Inflammatory macrophage (primary cell): Measurements from ENCODE around the gene GNG7.
"Not testable (repeated sequence)": the region's sequence is repeated elsewhere in the genome, so short reads cannot be mapped to it uniquely, and the experiment has no call there.

Experiments
- DNase-seq, 2 donors: peaks; one replicate each; pipeline ENCODE4 v3.0.0-alpha.2; 2020 to 2022

The GNG7 gene

DNA sequence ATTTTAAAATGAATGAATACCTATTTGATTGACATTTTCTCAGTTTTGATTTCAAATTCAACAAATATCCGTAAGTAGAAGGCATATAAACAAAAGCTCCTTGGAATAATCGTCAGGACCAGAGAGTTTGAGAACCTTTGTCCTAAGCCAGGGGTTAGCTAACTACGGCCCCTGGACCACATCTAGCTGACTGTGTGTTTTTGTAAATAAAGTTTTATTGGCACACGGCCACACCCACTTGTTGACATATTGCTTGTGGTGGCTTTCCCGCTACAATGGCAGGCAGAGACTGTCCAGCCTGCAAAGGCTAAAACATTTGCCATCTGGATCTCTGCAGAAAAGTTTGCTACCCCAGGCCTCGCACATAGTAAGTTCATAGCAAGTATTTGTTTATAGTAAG lies 83.4 kb downstream of the GNG7 start:
- peak in 1 of 2 donors; percentile 43 for DNase-seq

DNA sequence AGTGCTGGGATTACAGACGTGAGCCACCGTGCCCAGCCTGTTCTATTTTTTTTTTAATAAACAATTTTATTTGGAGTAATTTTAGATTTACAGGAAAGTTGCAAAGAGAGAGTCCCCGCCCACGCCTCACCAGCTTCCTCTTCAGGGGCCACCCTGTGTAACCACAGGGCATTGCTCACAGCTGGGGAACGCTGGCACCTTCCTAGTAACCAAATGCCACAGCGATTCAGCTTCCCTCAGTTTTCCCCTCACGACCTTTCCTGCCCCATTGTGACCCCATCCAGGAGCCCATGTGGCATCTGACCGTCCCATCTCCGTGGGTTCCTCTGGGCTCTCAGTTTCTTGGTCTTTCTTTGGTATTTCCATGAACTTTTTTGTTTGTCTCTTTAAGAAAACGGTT lies 83.9 kb downstream of the GNG7 start:
- DNase-seq, result peak; percentile 97

DNA sequence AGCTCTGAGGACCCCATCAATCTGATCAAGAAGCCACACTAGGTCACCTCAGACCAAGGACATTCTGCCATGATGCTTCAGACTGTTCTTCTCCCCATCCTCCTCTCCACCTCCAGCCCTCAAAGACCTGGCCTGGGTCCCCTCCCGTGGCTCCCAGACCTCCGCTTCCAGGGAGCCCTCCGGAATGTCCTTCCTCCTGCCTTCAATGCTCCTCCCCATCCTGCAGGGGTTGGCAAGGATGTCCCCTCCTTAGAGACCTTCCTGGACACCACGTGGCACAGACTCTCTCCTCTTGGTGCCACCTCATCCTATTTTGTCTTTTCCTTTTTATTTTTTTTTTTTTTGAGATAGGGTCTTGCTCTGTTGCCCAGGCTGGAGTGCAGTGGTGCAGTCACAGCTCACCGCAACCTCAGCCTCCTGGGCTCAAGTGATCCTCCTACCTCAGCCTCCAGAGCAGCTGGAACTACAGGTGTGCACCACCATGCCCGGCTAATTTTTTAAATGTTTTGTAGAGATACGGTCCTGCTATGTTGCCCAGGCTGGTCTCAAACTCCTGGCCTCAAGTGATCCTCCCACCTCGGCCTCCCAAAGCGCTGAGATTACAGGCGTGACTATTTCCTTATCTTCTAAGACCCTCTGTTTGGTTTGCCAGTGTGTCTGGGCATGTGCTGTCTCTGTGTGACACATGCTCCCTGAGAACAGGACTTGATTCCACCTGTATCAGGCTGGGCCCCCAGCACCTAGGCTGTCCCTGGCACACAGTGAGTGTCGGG lies 84.9 kb downstream of the GNG7 start:
- no peak for DNase-seq

DNA sequence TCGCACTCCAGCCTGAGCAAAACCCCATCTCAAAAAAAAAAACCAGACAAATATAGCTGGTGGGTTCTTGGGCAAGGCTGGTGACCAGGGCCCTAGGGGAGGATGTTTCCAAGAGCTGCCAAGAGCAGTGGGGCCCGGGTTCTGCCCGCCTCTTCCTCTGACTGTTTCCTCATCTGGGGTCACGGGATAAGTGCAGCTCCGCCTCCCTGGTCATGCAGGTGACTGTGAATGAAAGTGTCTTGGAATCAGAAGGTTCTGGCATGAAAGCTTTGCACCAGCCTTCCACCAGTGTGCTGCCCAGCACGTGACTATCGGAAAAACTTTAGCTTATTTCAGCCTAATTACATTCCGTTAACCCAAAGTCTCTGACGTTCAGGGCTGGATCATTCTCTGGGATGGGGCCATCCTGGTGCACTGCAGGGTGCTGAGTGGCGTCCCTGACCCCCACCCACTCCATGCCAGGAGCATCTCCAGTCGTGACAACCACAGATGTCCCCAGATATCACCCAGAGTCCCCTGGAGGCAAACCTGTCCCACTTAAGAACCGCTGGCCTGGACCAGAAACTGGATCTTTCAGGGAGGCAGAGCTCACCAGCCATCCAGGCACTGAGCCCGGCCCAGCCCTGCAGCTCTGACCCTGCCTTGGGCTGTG lies 85.6 kb downstream of the GNG7 start:
- peak; percentile 80 to 84 for DNase-seq

DNA sequence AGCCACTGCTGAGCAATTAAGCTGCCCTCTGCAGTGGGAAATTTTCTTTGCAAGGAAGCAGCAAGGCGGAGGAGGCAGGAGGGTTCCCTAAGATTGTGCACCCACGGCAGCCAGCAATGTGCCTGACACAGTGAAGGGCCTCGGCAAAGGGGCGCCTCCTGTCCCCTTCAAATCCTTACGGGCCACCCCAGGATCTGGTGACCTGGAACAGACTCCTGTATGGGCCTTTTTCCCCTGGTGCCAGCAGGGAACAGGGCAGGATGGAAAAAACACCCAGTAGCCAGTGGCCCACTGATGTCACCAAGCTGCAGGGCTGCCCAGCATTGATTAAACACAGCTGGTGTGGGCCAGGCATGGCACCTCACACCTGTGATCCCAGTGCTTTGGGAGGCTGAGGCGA lies 86.7 kb downstream of the GNG7 start:
- DNase-seq, result no peak

DNA sequence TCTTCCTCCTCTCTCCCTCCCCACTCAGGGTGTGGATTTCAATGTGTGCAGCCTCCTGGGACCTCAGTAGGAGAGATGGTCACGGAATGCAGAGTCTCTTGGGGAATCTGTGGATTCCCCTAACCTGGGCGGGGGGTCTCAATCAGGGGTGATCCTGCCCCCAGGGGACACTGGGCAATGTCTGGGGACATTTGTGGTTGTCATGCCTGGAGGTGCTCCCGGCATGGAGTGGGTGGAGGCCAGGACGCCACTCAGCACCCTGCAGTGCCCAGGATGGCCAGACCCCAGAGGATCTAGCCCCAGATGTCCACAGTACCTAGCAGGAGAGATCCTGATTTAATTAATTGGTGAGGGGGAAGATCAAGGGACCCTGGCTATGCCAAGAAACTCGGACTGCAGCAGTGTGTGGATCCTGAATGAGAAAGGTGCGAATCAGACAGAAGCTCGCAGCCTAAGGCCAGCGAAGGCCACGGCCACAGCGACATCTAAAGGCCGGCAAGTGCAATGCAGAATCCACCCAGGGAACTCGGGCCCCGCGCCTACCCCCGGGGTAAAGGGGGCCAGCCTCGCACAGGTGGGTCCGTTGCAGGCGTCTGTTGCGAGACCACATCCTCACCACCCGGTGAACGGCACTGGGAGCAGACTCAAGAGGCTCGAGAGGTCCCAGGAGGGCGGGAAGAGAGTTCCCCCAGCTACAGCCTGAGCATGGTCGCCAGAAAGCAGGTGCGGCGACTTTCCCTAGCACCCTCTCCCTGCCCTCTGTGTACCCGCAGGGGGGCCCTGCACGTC lies 88.8 kb downstream of the GNG7 start:
- no peak for DNase-seq

DNA sequence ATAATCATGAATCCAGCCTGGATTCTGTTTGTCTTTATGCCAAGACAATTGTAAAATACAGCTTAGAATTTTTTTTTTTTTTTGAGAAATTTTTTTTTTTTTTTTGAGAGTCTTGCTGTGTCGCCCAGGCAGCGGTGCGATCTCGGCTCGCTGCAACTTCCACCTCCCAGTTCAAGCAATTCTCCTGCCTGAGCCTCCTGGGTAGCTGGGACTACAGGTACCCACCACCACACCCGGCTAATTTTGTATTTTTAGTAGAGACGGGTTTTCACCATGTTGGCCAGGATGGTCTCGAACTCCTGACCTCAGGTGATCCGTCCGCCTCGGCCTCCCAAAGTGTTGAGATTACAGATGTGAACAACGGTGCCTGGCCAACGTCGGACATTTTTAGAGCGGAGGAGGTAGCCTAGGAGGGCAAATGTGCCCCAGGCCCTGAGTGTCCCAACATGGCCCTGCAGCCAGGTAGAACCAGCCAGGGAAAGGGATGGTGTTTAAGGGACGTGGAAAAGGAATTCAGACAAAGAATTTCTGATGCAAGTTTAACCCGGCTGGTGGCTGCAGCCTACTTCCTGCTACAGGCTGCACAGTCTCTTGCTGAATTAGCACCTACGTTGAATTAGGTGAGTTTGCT lies 89.8 kb downstream of the GNG7 start:
- DNase-seq, result no peak

DNA sequence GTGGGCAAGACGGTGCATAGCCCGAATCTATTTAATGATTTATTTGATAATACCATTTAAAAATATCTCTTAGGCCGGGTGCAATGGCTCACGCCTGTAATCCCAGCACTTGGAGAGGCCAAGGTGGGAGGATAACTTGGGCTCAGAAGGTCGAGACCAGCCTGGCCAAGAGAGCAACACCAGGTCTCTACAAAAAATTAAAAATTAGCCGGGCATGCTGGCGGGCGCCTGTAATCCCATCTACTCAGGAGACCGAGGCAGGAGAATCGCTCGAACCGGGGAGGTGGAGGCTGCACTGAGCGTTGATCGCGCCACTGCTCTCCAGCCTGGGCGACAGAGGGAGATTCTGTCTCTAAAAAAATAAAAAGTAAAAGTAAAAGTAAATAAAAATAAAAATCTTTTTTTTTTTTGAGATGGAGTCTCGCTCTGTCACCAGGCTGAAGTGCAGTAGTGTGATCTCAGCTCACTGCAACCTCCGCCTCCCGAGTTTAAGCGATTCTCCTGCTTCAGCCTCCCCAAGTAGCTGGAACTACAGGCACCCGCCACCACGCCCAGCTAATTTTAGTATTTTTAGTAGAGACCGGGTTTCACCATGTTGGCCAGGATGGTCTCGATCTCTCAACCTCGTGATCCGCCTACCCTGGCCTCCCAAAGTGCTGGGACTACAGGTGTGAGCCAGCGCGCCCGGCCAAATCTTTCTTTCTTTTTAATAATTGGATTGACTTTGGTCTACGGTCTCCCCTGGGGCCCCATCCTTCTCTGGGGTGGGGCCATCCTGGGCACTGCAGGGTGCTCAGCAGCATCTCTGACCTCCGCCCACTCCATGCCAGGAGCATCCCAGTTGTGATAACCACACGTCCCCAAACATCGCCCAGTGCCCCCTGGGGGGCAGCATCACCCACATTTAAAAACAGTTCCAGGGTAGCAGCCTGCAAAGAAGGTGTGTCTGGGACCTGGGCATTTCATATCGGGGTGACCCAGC lies 90.7 kb downstream of the GNG7 start:
- DNase-seq, result no peak

DNA sequence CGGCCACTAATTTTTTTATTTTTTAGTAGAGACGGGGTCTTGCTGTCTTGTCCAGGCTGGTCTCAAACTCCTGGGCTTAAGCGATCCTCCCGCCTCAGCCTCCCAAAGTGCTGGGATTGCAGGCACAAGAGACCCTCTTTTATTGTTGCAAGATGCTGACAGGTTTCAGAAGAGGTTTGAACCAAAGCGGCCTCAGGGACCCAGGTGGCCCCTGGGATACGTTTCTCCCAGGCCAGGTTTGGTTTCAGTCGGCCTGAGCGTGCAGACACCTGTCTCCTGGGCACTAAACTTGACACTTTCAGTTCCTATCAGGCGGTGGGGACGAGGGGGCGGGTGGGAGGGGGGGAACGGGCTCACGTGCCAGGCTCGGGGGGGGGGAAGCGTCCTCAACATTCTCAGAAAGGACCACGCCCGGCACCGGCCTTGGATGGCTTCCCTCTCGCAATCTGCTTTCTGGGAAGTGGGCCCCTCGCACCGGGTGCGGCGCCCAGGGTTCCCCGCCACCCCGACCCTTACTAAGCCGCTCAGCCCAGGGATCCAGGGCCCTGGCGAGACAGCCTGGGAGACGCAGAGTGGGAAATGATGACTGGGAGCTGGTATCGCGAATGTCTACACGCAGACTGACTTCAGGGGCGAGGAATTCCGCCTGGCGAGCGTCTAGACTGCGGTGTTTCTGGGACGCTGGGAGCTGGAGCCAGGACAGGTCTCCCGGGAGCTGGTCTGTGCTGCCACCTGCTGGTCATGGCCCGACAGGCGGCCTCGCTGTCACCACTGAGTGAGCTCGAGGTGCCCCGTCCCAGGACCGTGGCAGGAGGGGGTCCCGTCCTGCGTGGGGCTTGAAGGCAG lies 91.6 kb downstream of the GNG7 start:
- peak; percentile 79 to 81 for DNase-seq

DNA sequence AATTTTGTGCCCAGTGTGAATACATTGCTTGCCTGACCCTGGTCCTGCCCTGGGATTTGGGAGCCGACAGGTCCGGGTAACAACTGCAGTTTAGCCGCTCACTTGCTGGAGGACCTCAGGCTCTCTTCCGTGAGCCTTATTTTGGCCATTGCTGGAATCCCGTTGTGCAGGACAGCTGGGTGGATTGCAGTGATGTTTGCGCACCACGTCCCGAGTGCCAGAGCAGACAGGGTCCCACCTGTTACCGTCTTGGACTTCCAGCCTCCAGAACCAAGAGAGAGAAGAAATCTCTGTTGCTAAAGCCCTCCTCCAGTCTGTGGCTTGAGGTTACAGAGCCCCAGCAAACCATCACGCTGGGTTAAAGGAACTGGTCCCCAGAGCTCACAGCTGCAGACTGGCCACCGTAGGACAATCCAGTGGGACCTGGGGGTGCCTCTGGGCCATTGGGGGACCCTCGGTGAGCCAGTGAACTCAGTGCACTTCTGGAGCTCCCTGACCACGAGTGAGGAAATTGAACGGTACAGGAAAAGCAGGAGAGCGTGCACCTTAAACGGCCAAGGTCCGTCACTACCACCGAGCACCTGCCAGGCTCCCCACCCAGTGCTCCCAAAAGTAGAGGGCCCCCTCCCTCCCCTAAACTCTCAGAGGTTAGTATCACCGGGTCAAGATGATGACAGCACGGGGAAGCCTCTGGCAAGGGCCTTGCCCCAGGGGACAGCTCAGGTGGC lies 92.9 kb downstream of the GNG7 start:
- no peak for DNase-seq

DNA sequence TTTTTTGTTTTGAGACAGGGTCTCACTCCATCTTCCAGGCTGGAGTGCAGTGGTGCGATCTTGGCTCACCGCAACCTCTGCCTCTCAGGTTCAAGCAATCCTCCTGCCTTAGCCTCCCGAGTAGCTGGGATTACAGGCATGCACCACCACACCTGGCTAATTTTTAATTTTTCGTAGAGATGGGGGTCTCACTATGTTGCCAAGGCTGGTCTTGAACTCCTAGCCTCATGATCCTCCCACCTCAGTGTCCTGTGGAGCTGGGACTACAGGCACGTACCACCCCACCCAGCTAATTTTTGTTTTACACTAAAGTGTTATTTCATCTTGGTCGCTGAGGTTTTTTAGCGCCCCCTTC lies 93.5 kb downstream of the GNG7 start:
- DNase-seq, result not testable (repeated sequence)

DNA sequence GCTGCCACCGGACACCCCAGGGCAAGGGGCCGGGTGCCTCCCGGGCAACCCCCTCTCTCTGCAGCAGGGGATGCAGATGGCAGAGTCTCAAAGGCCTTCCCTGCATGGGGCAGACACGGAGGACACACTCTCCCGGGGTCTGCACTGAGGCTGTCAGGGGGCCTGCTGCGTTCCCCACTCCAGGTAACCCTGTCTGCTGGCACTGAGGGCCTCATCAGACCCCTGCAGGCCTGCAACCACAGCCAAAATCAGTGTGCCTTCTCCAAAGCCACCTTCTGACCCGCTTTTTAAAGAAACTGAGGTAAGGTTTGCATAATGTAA lies 93.9 kb downstream of the GNG7 start:
- DNase-seq, result no peak

DNA sequence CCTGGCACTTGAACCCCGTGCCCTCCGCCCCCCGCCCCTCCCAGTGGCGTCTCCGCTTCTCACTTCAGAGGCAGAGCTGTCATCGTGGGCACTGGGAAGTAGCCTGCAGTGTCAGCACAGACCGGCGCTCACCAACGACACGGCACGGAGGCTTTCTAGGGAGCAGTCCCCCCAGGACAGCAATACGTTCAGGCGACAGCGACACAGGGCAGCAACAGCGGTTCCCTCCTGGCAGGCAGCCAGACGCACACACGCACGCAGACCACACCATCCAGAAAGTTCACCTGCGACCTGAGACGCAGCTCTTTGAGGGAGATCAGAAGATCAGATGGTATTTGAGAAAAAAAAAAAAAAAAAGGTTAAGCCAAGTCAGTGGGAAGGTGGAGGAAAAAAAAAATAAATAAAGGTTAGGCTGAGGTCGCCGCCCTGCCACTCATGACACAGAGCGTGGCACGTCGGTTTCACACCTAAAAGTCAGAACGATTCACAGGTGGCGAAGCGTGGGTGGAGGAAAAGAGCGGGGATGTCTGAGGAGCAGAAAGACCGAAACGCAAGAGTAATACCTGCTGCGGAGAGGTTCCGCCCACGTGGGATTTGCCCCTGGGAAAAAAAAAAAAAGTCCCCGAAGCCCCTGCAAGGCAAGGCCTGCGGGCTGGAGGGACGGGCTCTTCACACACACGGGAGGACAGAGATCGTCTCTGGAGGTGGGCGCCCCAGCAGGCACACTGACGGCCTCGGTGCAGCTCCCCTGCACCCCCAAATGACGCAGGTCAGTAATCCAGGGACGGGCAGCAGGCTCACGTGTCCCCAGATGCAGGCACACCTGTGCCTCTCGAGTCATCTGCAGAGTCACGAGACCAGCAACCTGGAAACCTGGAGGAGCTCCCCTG lies 94.5 kb downstream of the GNG7 start:
- no peak for DNase-seq

DNA sequence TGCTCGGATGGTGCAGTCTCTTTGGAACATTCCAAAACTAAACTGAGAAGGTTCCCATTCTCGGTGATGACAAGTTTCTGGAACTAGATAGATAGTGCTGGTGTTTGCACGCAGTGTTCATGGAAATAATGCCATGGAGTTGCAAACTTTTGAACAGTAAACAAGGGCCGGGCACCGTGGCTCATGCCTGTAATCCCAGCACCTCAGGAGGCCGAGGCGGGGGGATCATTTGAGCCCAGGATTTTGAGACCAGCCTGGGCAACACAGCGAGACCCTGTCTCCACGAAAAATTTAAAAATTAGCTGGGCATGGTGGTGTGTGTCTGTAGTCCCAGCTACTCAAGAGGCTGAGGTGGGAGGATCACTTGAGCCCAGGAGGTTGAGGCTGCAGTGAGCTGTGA lies 95.7 kb downstream of the GNG7 start:
- not testable (repeated sequence) for DNase-seq

DNA sequence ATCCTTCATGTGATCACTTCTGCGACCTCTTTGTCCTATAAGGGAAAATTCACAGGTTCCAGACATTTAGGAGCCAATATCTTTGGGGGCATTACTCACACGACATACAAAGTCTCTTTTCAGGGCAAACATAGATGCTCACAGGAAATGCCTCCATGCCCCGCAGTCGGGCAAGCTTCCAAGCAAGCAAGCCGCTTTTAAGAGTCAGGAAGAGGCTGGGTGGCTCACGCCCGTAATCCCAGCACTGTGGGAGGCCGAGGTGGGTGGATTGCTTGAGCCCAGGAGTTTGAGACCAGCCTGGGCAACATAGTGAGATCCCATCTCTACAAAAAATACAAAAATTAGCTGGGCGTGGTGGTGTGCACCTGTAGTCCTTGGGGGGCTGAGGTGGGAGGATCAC lies 96.6 kb downstream of the GNG7 start:
- not testable (repeated sequence) for DNase-seq

DNA sequence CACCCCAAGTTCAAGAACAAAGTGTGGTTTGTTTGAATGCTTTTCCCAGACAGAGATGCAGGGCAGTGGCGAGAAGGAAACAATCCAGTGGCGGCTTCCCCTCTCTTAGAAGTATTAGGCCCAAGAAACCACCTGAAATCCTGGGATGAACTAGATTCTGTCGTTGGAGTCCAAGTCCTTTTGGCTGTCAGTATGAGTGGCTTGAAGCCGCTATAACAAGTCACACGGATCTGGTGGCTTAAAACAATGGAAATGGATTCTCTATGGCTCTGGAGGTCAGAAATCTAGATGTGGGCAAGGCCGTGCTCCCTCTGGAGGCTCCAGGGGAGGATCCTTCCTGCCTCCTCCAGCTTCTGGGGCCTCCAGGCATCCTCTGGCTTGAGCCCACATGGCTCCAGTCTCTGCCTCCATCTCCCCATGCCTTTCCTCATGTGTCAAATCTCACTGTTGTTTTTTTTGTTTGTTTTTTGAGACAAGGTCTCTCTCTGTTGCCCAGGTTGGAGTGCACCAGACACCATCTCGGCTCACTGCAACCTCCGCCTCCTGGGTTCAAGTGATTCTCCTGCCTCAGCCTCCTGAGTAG lies 97.7 kb downstream of the GNG7 start:
- no peak for DNase-seq

DNA sequence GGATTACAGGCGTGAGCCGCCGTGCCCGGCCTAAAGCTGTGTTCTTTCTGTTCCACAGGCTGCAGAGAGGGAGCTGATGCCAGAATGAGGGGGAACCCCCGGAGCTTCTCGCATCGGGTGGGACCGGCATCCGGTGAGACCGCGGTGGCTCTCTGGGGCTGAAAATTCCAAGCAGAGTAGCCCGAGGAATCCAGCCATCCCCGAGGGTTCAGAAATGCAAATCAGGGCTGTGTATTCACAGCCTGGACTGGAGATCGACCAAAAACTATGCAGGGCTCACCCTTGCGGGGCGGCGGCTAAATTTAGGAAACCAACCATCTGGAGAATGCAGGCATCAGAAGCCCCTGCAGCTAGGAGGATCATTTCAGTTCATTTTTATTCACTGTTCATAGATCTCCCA lies 99.2 kb downstream of the GNG7 start:
- DNase-seq, result no peak

DNA sequence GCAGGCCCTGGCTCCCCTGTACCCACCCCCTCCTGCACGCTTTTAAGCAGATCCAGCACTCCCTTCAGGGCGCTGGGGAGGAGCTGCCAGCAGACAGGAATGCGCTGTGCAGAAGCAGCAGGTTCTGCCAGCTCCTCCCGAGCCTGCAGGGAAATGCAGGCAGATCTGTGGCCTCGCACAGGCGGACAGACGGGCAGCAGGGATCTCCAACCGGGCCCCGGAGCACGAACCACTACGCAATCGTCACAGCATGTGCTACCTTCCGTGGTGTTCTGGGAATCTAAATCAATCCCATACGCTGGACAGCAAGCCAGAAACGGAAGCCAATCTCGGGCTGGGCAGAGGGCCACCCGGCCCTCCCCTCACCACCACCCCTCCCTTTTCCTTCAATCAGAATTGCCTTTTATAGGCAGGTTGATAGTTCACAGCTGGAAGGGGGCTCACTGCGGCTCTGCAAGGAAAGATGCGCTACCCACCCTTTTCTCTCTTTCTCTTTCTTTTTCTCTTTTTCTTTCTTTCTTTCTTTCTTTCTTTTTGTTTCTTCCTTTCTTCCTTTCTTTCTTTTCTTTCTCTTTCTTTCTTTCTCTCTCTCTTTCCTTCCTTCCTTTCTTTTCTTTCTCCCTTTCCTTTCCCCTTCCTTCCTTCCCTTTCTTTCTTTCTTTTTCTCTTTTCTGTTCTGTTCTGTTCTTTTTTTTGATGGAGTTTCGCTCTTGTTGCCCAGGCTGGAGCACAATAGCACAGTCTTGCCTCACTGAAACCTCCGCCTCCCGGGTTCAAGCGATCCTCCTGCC lies 99.9 kb downstream of the GNG7 start:
- DNase-seq, result no peak
